MM.1S (cell line): ENCODE measurements around the gene TTLL11.

ENCODE experiments used
- DNase-seq: peaks from one replicate; pipeline ENCODE4 v3.0.0-alpha.2; 2015
- H2AFZ ChIP-seq: fragments of 300-600 bp; sonication (generic); 2 replicates; pipeline ENCODE4 v1.6.0; 2016; ENCODE audit warnings: antibody characterized with exemption, low read length
- H3F3A ChIP-seq: fragments of 300-600 bp; sonication (generic); 2 replicates; pipeline ENCODE4 v1.6.1; 2016; ENCODE audit warnings: mild to moderate bottlenecking, antibody characterized with exemption, low read length, moderate library complexity, mixed read lengths; ENCODE audit not compliant: insufficient read depth
- H3K27ac ChIP-seq: fragments of 300-600 bp; sonication (generic); 2 replicates; pipeline ENCODE4 v1.5.1; 2016; ENCODE audit warnings: mild to moderate bottlenecking, low read length
- H3K27me3 ChIP-seq: fragments of 300-600 bp; sonication (generic); replicated peaks from 2 replicates; pipeline ENCODE4 v1.6.0; 2016; ENCODE audit warnings: low read length; ENCODE audit not compliant: insufficient read depth
- H3K36me3 ChIP-seq: fragments of 300-600 bp; sonication (generic); replicated peaks from 2 replicates; pipeline ENCODE4 v1.6.1; 2016; ENCODE audit warnings: mild to moderate bottlenecking, low read length, mixed read lengths; ENCODE audit not compliant: insufficient read depth
- H3K4me1 ChIP-seq: fragments of 300-600 bp; sonication (generic); 2 replicates; pipeline ENCODE4 v1.6.1; 2016; ENCODE audit warnings: low read length, mixed read lengths
- H3K4me2 ChIP-seq: fragments of 300-600 bp; sonication (generic); 2 replicates; pipeline ENCODE4 v1.6.0; 2016; ENCODE audit warnings: low read depth, low read length
- H3K4me3 ChIP-seq: fragments of 300-600 bp; sonication (generic); 2 replicates; pipeline ENCODE4 v1.5.1; 2016; ENCODE audit warnings: low read length, mixed read lengths
- H3K79me2 ChIP-seq: fragments of 300-600 bp; sonication (generic); 2 replicates; pipeline ENCODE4 v1.6.1; 2016; ENCODE audit warnings: mixed run types, low read length, mixed read lengths
- H3K9ac ChIP-seq: fragments of 300-600 bp; sonication (generic); 2 replicates; pipeline ENCODE4 v1.6.1; 2016; ENCODE audit warnings: low read length, mixed read lengths
- H3K9me2 ChIP-seq: fragments of 300-600 bp; sonication (generic); replicated peaks from 2 replicates; pipeline ENCODE4 v1.6.1; 2016; ENCODE audit warnings: mild to moderate bottlenecking, low read length, mixed read lengths; ENCODE audit not compliant: insufficient read depth
- H3K9me3 ChIP-seq: fragments of 300-600 bp; sonication (generic); replicated peaks from 2 replicates; pipeline ENCODE4 v1.6.1; 2016; ENCODE audit warnings: mild to moderate bottlenecking, low read length, mixed read lengths; ENCODE audit not compliant: insufficient read depth
- H4K20me1 ChIP-seq: fragments of 300-600 bp; sonication (generic); 2 replicates; pipeline ENCODE4 v1.6.1; 2016; ENCODE audit warnings: mild to moderate bottlenecking, low read length, moderate library complexity, mixed read lengths; ENCODE audit not compliant: insufficient read depth
- EZH2 ChIP-seq: fragments of 300-600 bp; sonication (generic); optimal IDR thresholded peaks from 2 replicates; pipeline ENCODE3; 2017; ENCODE audit warnings: low read depth, mild to moderate bottlenecking, antibody characterized with exemption, low read length, mixed read lengths
- EZH2phosphoT487 ChIP-seq: fragments of 300-600 bp; sonication (generic); IDR thresholded peaks from 2 replicates; pipeline ENCODE4 v1.6.1; 2018; ENCODE audit warnings: antibody characterized with exemption, low read length
- TF ChIP-seq, protein P1 (sequence below): fragments of 300-600 bp; sonication (generic); IDR thresholded peaks from 2 replicates; pipeline ENCODE4 v1.5.1; 2016; ENCODE audit warnings: antibody characterized with exemption, low read length, mixed read lengths

The TTLL11 gene

DNA sequence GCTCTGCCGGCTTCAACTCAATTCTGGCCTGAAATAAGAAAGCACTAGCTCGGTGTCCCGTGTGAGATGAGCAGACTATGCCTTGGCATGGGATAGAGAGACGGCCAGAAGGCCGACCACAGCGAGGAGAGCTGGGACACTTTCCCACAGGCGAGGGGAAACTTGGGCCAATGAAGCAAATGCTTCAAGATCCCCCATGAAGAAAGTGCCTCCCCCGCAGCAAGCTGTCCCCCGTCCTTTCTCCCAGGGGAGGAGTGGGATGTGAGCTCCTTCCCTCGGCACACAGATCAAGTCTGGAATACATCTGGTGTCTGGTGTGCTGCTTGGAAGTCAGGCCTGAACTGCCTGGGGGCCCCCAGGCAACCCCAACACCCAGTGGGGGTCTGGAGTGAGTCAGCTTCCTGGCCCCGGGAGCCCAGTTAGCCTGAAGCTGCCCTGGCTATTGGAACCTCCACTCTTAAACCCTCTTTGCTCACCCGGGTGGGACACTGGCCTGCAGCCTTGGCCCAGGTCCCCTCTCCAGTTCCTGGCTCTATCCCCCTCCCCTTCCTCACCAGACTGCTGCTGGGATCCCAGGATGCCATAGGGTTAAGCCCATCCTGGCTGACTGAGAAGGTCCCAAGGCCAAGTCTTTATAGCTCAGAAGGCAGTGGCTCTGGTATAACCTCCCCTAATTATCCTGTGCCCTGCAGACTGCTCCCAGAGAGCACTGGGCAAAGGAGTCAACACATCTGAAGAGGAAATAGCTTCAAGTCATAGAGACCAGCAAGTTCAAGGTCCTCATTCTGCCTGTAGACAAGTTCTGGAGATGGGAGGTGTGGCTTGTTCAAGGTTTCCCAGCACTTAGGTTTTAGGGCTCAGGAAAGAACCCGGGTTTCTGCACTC, 205.3 kb downstream of the TTLL11 start:
- H3K27me3 ChIP-seq, result no peaks in the 10 kb centered on the region
- H3F3A ChIP-seq, result no peaks in the 10 kb centered on the region
- H3K27ac ChIP-seq, result no peak overlapping the region
- TF ChIP-seq, protein P1, sequence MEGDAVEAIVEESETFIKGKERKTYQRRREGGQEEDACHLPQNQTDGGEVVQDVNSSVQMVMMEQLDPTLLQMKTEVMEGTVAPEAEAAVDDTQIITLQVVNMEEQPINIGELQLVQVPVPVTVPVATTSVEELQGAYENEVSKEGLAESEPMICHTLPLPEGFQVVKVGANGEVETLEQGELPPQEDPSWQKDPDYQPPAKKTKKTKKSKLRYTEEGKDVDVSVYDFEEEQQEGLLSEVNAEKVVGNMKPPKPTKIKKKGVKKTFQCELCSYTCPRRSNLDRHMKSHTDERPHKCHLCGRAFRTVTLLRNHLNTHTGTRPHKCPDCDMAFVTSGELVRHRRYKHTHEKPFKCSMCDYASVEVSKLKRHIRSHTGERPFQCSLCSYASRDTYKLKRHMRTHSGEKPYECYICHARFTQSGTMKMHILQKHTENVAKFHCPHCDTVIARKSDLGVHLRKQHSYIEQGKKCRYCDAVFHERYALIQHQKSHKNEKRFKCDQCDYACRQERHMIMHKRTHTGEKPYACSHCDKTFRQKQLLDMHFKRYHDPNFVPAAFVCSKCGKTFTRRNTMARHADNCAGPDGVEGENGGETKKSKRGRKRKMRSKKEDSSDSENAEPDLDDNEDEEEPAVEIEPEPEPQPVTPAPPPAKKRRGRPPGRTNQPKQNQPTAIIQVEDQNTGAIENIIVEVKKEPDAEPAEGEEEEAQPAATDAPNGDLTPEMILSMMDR, result no peak
- TF ChIP-seq EZH2 (no peak), EZH2phosphoT487 (no peak)
- H3K9ac ChIP-seq, result no peak overlapping the region
- H3K79me2 ChIP-seq, result no peaks in the 10 kb centered on the region
- no peaks in the 10 kb centered on the region for H3K9me2 ChIP-seq
- H3K9me3 ChIP-seq, result no peaks in the 10 kb centered on the region
- H3K4me3 ChIP-seq, result no peak overlapping the region
- no peak for DNase-seq
- H3K4me2 ChIP-seq, result no peak overlapping the region
- no peak overlapping the region for H2AFZ ChIP-seq
- H4K20me1 ChIP-seq, result no peaks in the 10 kb centered on the region
- no peaks in the 10 kb centered on the region for H3K4me1 ChIP-seq
- no peaks in the 10 kb centered on the region for H3K36me3 ChIP-seq

DNA sequence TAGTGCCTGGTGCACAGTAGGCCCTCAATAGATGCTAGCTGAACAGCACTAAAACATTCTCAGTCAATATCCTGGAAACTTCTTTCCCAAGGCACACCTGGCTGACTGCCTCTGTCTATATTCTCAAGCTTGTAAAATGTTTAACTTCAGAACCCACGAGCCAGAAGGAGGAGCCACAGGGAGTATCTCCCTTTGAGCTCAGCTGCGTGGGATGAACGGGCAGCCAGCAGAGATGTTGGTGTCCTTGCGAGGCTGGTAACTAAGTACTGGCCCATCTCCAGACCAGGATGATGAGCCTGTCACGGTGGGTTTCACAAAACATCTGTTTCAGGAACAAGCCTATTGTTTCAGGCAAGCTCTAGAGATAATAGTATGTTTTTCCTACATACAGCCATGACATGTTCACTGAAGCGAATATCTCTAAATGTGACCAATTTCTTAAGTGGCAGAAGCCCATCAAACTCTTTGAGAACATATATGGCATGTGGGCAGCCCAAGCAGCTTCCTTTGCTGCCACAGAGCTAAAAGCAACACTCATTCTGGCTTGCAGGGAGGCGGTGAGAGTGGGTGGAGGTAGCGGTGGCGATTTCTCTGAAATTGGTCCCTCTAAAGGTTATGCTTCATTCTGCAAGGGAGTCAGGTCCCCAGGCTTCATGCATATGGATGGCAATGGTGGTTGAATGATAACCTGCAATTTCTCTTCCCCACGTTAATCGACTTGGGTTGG, 206.2 kb downstream of the TTLL11 start:
- Histone ChIP-seq H3K4me3 (no peak overlapping the region), H3K9me3 (no peaks in the 10 kb centered on the region), H3F3A (no peaks in the 10 kb centered on the region), H4K20me1 (no peaks in the 10 kb centered on the region), H3K27ac (no peak overlapping the region), H3K27me3 (no peaks in the 10 kb centered on the region), H2AFZ (no peak overlapping the region), H3K9ac (no peak overlapping the region), H3K9me2 (no peaks in the 10 kb centered on the region), H3K4me1 (no peaks in the 10 kb centered on the region), H3K4me2 (no peak overlapping the region), H3K79me2 (no peaks in the 10 kb centered on the region), H3K36me3 (no peaks in the 10 kb centered on the region)
- no peak for DNase-seq
- TF ChIP-seq EZH2, result no peak
- no peak for TF ChIP-seq EZH2phosphoT487
- TF ChIP-seq, protein P1, result no peak

DNA sequence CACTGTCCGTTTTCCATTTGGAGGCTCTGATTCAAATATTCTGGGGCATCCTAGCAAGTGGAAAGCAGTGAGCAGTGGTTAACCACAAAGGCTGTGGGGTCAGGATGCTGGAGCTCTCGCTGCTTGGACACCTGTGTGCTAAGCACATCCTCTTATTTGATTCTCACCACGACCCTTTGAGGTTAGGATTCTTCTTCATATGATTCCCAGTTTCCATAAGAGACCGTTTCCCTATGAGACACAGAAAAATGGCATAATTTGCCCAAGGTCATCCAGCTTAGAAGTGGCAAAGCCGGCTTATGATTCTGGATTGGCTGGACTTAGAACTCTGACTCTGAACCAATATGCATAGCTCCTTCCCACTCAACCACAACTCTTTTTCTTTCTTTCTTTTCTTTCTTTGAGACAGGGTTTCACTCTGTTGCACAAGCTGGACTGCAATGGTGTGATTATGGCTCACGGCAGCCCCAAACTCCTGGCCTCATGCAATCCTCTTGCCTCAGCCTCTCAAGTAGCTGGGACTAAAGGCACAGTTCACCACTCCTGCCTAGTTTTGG, 207.7 kb downstream of the TTLL11 start:
- H3K27me3 ChIP-seq, result no peaks in the 10 kb centered on the region
- TF ChIP-seq EZH2phosphoT487 (no peak), EZH2 (no peak)
- TF ChIP-seq, protein P1, result no peak
- no peaks in the 10 kb centered on the region for H3K79me2 ChIP-seq
- no peaks in the 10 kb centered on the region for H3K9me2 ChIP-seq
- H3K9ac ChIP-seq, result no peak overlapping the region
- H3K36me3 ChIP-seq, result no peaks in the 10 kb centered on the region
- no peaks in the 10 kb centered on the region for H3K4me1 ChIP-seq
- no peak overlapping the region for H2AFZ ChIP-seq
- no peaks in the 10 kb centered on the region for H4K20me1 ChIP-seq
- DNase-seq, result no peak
- H3K27ac ChIP-seq, result no peak overlapping the region
- H3K4me3 ChIP-seq, result no peak overlapping the region
- H3K4me2 ChIP-seq, result no peak overlapping the region
- H3K9me3 ChIP-seq, result no peaks in the 10 kb centered on the region
- no peaks in the 10 kb centered on the region for H3F3A ChIP-seq
